HG03457 (cell line): ENCODE measurements around the gene CADPS2.

Source experiments
- ATAC-seq: cut with Tn5 transposase; IDR thresholded peaks from one replicate; pipeline ENCODE4 v1.9.1; 2021; ENCODE audit warnings: moderate number of reproducible peaks; ENCODE audit not compliant: unreplicated experiment

Gene CADPS2

GRCh38 chr7:122618585-122619189 lies 267.6 kb downstream of the CADPS2 start:
- ATAC-seq, result no peak

GRCh38 chr7:122616951-122617350 lies 269.3 kb downstream of the CADPS2 start:
- ATAC-seq, result no peak

DNA sequence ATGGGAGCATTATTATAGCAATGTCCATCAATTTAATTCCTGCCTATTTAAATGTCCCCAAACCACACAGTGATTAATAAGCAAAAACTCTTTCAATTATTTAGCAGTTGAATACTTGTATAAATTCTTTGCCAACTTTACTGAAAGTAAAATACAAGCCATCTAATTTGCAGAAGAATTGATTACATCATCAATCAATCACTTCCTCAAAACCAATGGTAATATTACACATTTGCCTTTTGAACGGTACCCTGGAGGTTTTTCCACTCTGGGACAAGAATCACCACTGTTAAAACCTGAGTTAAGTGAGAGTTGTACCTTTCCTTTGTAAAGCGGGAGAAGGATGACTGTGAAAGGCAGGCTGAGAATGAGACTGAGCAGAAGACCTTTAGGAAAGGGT lies 280.3 kb downstream of the CADPS2 start:
- ATAC-seq, result no peak

- no peak for ATAC-seq
These were observed 282.0 kb downstream of the CADPS2 start for GRCh38 chr7:122604251-122604650.

GRCh38 chr7:122602800-122603199 lies 283.5 kb downstream of the CADPS2 start:
- no peak for ATAC-seq

GRCh38 chr7:122600630-122601029 lies 285.6 kb downstream of the CADPS2 start:
- ATAC-seq, result no peak

GRCh38 chr7:122600042-122600441 lies 286.2 kb downstream of the CADPS2 start:
- ATAC-seq, result no peak

DNA sequence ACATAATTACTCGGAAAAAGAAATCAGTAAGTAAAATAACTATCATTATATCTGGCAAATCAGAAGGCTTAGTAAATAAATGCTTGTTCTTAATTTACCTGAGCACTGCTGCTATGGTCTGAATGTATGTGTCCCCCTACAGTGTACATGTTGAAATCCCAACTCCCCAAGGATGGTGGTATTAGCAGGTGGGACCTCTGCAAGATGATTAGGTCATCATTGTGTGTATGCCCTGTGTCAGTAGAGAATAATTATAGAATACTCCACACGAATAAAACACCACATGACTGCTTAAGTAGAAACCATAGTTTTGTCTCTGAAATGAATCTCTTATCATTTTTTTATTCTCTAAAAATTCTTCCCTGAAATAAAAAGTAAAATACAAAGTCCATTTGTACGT lies 289.0 kb downstream of the CADPS2 start:
- ATAC-seq, result no peak

GRCh38 chr7:122595885-122596284 lies 290.4 kb downstream of the CADPS2 start:
- ATAC-seq, result no peak

GRCh38 chr7:122588621-122589020 lies 297.6 kb downstream of the CADPS2 start:
- ATAC-seq, result no peak

DNA sequence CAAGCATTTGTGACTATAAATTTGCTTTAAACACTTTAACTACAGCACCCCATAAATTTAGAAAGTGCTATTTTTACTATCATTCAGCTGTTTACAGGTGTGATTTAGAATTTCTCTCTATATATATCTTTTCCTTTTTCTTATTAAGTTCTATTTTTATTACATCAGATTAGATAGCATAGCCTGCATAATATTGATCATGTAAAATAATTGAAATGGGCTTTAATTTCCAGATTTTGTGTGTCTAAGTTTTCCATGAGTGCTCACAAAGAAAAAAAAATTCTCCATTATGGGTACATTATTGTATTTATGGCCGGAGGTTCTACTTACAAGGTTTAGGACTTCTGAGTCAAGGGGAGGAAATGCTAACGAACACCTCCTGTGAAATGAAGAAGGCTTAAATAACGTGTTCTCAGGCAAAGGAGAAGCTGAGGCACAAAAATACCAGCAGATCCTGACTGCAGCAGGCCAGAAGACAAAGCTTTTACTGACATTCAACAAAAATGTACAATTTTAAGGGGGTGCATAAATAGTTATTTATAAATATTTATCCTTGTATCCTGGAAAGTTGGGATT lies 301.5 kb downstream of the CADPS2 start:
- no peak for ATAC-seq

GRCh38 chr7:122578350-122578749 lies 307.9 kb downstream of the CADPS2 start:
- ATAC-seq, result no peak

- no peak for ATAC-seq
These were observed 308.7 kb downstream of the CADPS2 start for GRCh38 chr7:122577449-122578003.

DNA sequence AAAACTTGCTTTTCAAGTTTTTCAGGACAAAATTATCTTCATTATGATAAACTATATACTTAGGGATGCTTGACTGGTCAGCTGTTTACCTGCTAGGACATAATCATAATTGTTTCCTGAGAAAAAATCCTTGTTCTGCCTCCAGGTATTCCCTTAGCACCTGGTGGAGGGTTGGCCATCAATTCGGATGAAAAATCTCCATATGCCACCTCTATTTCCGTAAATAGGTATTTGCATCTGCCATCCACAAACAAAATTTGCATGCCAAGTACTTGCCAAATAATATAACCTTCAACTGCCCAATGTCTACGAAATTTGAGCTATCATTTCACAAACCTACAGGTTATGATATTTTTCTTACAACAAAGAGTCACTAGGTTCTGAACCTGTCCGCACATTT lies 313.6 kb downstream of the CADPS2 start:
- no peak for ATAC-seq

- no peak for ATAC-seq
These were observed 324.9 kb downstream of the CADPS2 start for GRCh38 chr7:122561326-122561725.

- ATAC-seq, result no peak
These were observed 329.3 kb downstream of the CADPS2 start for GRCh38 chr7:122556873-122557542.

- no peak for ATAC-seq
These were observed 330.0 kb downstream of the CADPS2 start for GRCh38 chr7:122556219-122556618.

DNA sequence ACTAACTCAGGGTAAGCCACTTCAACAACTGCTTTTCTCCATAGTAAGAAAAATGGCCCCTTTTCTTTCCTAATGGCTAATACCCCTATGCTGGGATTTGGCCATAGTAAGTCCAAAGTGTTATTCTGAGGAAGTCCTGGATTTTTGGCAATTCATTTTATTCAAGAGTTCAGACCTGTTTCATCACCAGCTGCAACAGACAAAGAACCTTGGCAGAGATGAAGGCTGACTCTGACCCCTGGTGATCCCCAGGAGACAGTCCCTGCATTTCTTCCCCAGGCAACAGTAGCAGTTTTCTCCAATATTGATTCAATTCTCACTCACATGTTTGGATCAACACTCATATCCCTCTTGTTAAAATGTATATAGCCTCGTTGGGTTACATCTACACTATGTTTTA lies 332.5 kb downstream of the CADPS2 start:
- no peak for ATAC-seq

DNA sequence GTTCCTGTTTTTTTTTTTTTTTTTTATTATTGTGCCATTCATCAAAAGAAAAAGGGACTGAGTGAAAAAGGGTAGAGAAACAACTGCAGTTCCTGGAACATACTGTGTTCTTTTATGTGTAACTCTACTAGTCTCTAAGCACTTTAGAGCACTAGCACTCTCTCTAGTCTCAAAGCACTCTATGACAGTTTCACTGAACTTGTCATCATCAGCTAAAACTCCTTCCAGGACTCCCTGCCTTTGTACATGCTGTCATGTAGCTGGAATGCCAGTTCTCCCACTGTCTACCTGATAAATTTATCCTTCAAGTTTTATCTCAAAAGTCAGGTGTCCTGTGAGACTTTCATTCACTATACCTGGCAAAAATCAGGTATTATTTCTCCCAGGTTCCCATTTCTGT lies 333.5 kb downstream of the CADPS2 start:
- no peak for ATAC-seq

- ATAC-seq, result no peak
These were observed 335.7 kb downstream of the CADPS2 start for GRCh38 chr7:122550545-122550944.

- ATAC-seq, result no peak
These were observed 336.7 kb downstream of the CADPS2 start for GRCh38 chr7:122549578-122549977.

DNA sequence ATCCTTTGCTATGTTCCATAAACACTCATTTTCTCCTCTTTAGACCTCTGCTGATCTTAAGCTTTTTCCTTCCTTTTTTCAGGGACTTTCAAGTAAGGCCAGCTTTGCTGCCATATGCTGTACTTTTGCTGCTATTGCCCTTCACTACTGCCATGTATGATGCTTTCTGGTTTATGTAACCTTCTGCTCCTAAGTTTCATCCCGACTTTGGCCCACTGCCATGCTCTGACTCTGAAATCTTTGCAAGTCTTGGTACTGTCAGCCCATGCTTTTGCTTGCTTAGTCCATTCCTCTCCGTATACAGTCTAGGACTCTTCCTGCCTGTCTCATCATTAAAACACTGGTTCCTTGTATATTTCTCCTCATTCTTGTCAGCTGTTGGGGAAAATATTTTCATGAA lies 339.8 kb downstream of the CADPS2 start:
- no peak for ATAC-seq
